Measurements from ENCODE around the gene MCOLN1.

- TF ChIP-seq, protein P1, sequence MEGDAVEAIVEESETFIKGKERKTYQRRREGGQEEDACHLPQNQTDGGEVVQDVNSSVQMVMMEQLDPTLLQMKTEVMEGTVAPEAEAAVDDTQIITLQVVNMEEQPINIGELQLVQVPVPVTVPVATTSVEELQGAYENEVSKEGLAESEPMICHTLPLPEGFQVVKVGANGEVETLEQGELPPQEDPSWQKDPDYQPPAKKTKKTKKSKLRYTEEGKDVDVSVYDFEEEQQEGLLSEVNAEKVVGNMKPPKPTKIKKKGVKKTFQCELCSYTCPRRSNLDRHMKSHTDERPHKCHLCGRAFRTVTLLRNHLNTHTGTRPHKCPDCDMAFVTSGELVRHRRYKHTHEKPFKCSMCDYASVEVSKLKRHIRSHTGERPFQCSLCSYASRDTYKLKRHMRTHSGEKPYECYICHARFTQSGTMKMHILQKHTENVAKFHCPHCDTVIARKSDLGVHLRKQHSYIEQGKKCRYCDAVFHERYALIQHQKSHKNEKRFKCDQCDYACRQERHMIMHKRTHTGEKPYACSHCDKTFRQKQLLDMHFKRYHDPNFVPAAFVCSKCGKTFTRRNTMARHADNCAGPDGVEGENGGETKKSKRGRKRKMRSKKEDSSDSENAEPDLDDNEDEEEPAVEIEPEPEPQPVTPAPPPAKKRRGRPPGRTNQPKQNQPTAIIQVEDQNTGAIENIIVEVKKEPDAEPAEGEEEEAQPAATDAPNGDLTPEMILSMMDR (IDR thresholded peaks at IDR 0.05) = no peak
- TF ChIP-seq EZH2 (IDR thresholded peaks at IDR 0.05) = no peak
These were observed 34.4 kb downstream of the MCOLN1 start for GRCh38 chr19:7556696-7557315.
